Stomach (tissue), 4 donors: ENCODE results near the gene EEF1A2.

ENCODE experiments used
- CTCF ChIP-seq, 7 experiments: fragments of 450-650 bp in 4 of 7; fragments of 200-600 bp in 3 of 7; sonication (generic) in 3 of 7; IDR thresholded peaks; one replicate each; pipeline ENCODE4 v1.5.1; 2016 to 2019; ENCODE audit warnings: antibody characterized with exemption in 7 of 7, control low read depth in 2 of 7, mild to moderate bottlenecking in 1 of 7
- POLR2A ChIP-seq, 4 donors: fragments of 450-650 bp; IDR thresholded peaks; one replicate each; pipeline ENCODE4 v1.6.1; 2016; ENCODE audit warnings: antibody characterized with exemption in 4 of 4, control low read depth in 2 of 4, mild to moderate bottlenecking in 1 of 4, moderate library complexity in 1 of 4
- POLR2AphosphoS5 ChIP-seq, 3 donors: sonication (generic); formaldehyde crosslinking; IDR thresholded peaks; one replicate each; pipeline ENCODE4 v1.6.1; 2016; ENCODE audit warnings: antibody characterized with exemption in 3 of 3

DNA sequence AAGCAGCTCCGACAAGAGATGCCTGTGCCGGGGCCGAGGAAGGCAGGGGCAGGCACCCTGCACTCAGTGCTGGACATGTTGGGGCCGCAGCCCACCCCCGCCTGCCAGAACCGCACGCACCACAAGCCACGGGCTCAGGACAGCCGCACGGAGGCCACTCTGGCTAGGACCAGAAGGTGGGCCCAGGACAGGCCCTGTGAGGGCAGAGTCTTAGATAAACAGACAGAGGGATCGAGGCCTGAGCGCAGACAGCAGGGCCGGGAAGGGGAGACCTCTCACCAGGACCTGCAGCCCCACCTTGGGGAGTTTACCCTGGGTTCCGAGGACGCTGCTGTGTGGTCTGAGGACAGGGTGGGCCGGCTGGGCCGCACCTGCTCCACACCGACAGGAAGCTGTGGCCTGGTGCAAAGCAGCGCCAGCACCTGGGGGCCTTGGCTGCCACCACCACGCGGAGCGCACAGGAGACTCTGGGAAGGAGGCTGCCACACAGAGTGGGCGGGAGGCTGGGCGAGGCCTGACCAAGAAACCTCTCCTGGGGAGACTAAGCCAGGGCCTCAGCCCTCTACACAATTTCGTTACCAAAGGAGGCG is 58.4 kb downstream of the EEF1A2 start:
- TF ChIP-seq CTCF (IDR thresholded peaks at IDR 0.05) (no peak), POLR2A (IDR thresholded peaks at IDR 0.05) (no peak), POLR2AphosphoS5 (IDR thresholded peaks at IDR 0.05) (no peak)
